ENCODE data around the gene TMUB2.

DNA sequence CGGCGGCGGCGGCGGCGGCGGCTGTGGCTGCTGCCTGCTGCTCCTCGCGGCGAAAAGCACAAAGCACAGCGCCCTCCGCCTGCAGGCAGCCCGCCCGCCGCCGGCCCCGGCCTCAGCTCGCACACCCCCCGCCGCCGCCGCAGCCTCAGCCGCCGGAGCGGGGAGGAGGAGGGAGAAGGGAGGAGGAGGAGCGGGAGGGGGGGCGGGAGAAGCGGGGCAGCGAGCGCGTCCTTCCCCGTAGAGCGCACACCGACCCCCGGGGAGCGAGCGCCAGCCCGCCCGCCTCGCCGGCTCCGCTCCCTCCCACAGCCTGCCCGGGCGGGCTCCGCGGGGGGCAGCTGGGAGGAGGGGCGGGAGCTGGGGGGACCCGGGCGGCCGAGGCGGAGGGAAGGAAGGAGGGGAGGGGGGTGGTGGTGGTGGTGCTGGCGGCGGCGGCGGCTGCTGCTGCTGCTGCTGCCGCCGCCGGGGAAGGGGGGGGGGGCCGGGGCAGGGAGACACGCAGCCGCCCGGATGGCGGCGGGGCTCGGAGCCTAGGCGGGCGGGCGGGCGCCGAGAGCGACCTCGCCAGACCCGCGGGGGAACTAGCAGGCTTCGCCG, 32.9 kb downstream of the TMUB2 start, which contains the start of gene UBTF:
- TF ChIP-seq, protein P1, sequence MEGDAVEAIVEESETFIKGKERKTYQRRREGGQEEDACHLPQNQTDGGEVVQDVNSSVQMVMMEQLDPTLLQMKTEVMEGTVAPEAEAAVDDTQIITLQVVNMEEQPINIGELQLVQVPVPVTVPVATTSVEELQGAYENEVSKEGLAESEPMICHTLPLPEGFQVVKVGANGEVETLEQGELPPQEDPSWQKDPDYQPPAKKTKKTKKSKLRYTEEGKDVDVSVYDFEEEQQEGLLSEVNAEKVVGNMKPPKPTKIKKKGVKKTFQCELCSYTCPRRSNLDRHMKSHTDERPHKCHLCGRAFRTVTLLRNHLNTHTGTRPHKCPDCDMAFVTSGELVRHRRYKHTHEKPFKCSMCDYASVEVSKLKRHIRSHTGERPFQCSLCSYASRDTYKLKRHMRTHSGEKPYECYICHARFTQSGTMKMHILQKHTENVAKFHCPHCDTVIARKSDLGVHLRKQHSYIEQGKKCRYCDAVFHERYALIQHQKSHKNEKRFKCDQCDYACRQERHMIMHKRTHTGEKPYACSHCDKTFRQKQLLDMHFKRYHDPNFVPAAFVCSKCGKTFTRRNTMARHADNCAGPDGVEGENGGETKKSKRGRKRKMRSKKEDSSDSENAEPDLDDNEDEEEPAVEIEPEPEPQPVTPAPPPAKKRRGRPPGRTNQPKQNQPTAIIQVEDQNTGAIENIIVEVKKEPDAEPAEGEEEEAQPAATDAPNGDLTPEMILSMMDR (IDR thresholded peaks at IDR 0.05 in 8 of 11, conservative IDR thresholded peaks at IDR 0.05 in 3 of 11) = no peak
- TF ChIP-seq POLR2A (IDR thresholded peaks at IDR 0.05) (no peak), POLR2AphosphoS5 (IDR thresholded peaks at IDR 0.05) (peak; percentile 19 to 45 (median 27))

Data from spleen (tissue), 7 donors.